ENCODE results near the gene ATP2B2. TPM values are rescaled to one million over a fixed set of nuclear protein-coding genes. Genes with fewer than 3 reads are reported as not detected.

The ATP2B2 gene
- total and polyA plus RNA-seq, 2 of the 8 experiments (the other 6 are each of a cell fraction or from before 2014, with no cell fraction given): 0.14 to 1.2 TPM

DNA sequence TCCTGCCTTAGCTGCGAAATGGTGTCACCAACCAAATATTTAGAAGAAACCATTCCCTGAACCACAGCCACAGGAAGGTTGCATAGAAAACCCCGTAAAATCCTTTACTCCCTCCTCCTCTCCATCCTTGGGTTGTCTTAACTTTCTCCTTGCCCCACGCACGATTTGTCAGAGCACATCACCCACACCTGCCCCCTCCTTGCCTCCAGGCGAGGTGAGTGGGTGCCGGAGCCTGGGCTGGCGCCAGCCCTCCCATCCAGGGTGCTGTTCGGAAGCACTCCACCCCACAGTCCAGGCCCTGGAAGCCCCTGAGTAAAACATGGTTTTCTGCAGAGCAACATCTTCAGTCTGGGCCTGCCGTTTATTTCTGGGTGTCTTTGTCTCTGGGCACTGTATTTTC is 216.3 kb downstream of the ATP2B2 start:
- peaks cover 0 to 4% (median 2%) of the 10 kb centered on the region in 4 experiments; a peak in 5 of 8 replicates for H3K36me3 ChIP-seq (ENCODE audit: control insufficient read depth in 2 of 4, insufficient read depth in 4 of 4, low read length in 3 of 4)
- H4K8ac ChIP-seq (ENCODE audit: extremely low read depth, insufficient read depth, low read length): no peak overlapping the region
- DNase-seq (ENCODE audit: low read depth in 1 of 2, low spot score in 2 of 2) (no peak), FAIRE-seq (no peak)
- no peak overlapping the region for H2BK5ac ChIP-seq (ENCODE audit: low read depth, low read length)
- no peak overlapping the region for H2AK5ac ChIP-seq (ENCODE audit: low read depth, low read length)
- no peak overlapping the region for H3K23ac ChIP-seq (ENCODE audit: insufficient read length)
- H3K23me2 ChIP-seq (ENCODE audit: low read depth, low read length): no peaks in the 10 kb centered on the region
- peaks cover 0 to 2% of the 10 kb centered on the region in 2 experiments for H4K20me1 ChIP-seq (replicated peaks in 1 of 2; ENCODE audit: control insufficient read depth in 1 of 2, insufficient read depth in 2 of 2, low read length in 2 of 2)
- H4K5ac ChIP-seq (ENCODE audit: insufficient read length, low read depth, low read length): no peak overlapping the region
- H2AFZ ChIP-seq (ENCODE audit: low read length): no peak overlapping the region
- POLR2A ChIA-PET (ENCODE audit: partially characterized antibody): no interaction called here
- no peak overlapping the region for H3K4me2 ChIP-seq (ENCODE audit: insufficient read depth in 1 of 2, low read depth in 2 of 2, low read length in 2 of 2)
- H3K27ac ChIP-seq (ENCODE audit: low read depth, low read length): no peak overlapping the region
- WGBS, 2 experiments (ENCODE audit: extremely low coverage in 1 of 2, insufficient coverage in 1 of 2, insufficient read length in 1 of 2, insufficient replicate concordance in 2 of 2, low coverage in 1 of 2, low lambda C conversion rate in 2 of 2, missing lambda C conversion rate in 1 of 2): 92% methylated on average over 9 of the region's 9 CpGs; no CpG with 5 or more reads in 1 of the 2 experiments
- H3K14ac ChIP-seq (ENCODE audit: insufficient read length): no peak overlapping the region
- H3K79me2 ChIP-seq (ENCODE audit: control insufficient read depth in 1 of 2, insufficient read depth in 2 of 2, low read length in 2 of 2): no peaks in the 10 kb centered on the region
- H3K79me1 ChIP-seq (ENCODE audit: low read depth, low read length): no peaks in the 10 kb centered on the region; the same call in 1 of the 2 replicates
- peaks cover 0 to 7% (median 4%) of the 10 kb centered on the region in 4 experiments; a peak in 6 of 7 replicates for H3K4me1 ChIP-seq (replicated peaks in 1 of 4; ENCODE audit: control insufficient read depth in 3 of 4, insufficient read depth in 4 of 4, low read length in 3 of 4)
- no peak overlapping the region for H2BK120ac ChIP-seq (replicated peaks; ENCODE audit: low read depth, low read length)
- no peak overlapping the region for H2BK12ac ChIP-seq (ENCODE audit: low read depth, low read length)
- no peaks in the 10 kb centered on the region for H3K9me3 ChIP-seq (ENCODE audit: insufficient read depth in 2 of 2, low read depth in 1 of 2, low read length in 1 of 2)
- no peak overlapping the region for H2BK15ac ChIP-seq (ENCODE audit: low read length)
- no peaks in the 10 kb centered on the region for H3K27me3 ChIP-seq (replicated peaks in 1 of 4; ENCODE audit: control insufficient read depth in 3 of 4, extremely low read depth in 1 of 4, insufficient read depth in 3 of 4, low read length in 3 of 4)
- no peak overlapping the region for H3K9ac ChIP-seq (replicated peaks in 1 of 4; ENCODE audit: extremely low read depth in 1 of 4, low read depth in 3 of 4, low read length in 3 of 4)
- no peak overlapping the region for H3K18ac ChIP-seq (ENCODE audit: extremely low read depth, low read length)
- H3K4me3 ChIP-seq (ENCODE audit: extremely low read depth in 1 of 4, insufficient read depth in 2 of 4, low read depth in 3 of 4, low read length in 4 of 4): no peak overlapping the region
- no peak overlapping the region for H2BK20ac ChIP-seq (ENCODE audit: low read length)
- no peak overlapping the region for H4K91ac ChIP-seq (replicated peaks; ENCODE audit: insufficient read length, low read length)
- CTCF ChIA-PET (ENCODE audit: partially characterized antibody): interaction anchor here (0.7 to 1.9 kb wide), 5 partner anchors 17 to 51 kb away, joined by 3 to 8 read pairs (median 6); partner anchors contain the start of gene SEC13
- H3K56ac ChIP-seq (replicated peaks; ENCODE audit: insufficient read length, low read depth, low read length): no peak overlapping the region
- no peak overlapping the region for H3K4ac ChIP-seq (replicated peaks; ENCODE audit: insufficient read length, low read depth, low read length)
- TF ChIP-seq ASH2L (IDR thresholded peaks at IDR 0.05; ENCODE audit: low read length) (no peak), BCL11A (IDR thresholded peaks at IDR 0.05; ENCODE audit: low read depth in 2 of 2, low read length in 2 of 2) (no peak), CBX5 (IDR thresholded peaks at IDR 0.05; ENCODE audit: low read depth, low read length) (no peak), SP4 (IDR thresholded peaks at IDR 0.05; ENCODE audit: low read length) (no peak), EGR1 (IDR thresholded peaks at IDR 0.05; ENCODE audit: borderline replicate concordance, low read depth, low read length) (no peak), BACH1 (IDR thresholded peaks at IDR 0.05; ENCODE audit: low read length) (no peak), MAFK (IDR thresholded peaks at IDR 0.05; ENCODE audit: low read depth, low read length) (no peak), EZH2 (IDR thresholded peaks at IDR 0.05; ENCODE audit: low read depth, low read length, severe bottlenecking) (no peak), KDM4A (IDR thresholded peaks at IDR 0.05; ENCODE audit: low read depth, low read length, severe bottlenecking) (no peak), SP1 (IDR thresholded peaks at IDR 0.05; ENCODE audit: low read depth, low read length) (no peak), GABPA (IDR thresholded peaks at IDR 0.05; ENCODE audit: borderline replicate concordance, insufficient read depth, low read length) (no peak)
- TF ChIP-seq, protein P1, sequence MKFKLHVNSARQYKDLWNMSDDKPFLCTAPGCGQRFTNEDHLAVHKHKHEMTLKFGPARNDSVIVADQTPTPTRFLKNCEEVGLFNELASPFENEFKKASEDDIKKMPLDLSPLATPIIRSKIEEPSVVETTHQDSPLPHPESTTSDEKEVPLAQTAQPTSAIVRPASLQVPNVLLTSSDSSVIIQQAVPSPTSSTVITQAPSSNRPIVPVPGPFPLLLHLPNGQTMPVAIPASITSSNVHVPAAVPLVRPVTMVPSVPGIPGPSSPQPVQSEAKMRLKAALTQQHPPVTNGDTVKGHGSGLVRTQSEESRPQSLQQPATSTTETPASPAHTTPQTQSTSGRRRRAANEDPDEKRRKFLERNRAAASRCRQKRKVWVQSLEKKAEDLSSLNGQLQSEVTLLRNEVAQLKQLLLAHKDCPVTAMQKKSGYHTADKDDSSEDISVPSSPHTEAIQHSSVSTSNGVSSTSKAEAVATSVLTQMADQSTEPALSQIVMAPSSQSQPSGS (IDR thresholded peaks at IDR 0.05; ENCODE audit: low read length): no peak
- TF ChIP-seq, protein P2, sequence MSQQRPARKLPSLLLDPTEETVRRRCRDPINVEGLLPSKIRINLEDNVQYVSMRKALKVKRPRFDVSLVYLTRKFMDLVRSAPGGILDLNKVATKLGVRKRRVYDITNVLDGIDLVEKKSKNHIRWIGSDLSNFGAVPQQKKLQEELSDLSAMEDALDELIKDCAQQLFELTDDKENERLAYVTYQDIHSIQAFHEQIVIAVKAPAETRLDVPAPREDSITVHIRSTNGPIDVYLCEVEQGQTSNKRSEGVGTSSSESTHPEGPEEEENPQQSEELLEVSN (IDR thresholded peaks at IDR 0.05): no peak

Measured in H1 (cell line).